ENCODE data around the gene EI24. TPM values are rescaled to one million over a fixed set of nuclear protein-coding genes. Genes with fewer than 3 reads are reported as not detected.

EI24 gene
- total RNA-seq, 1 experiment from 2014 or later: 41.6 TPM

GRCh38 chr11:125586623-125587022 is 17.3 kb downstream of the EI24 start:
- Histone ChIP-seq H3K9ac (ENCODE audit: low read length) (no peak overlapping the region), H3K4me2 (ENCODE audit: low read depth, low read length, poor library complexity, severe bottlenecking) (no peak overlapping the region), H3K36me3 (ENCODE audit: insufficient read depth, low read length) (no peaks in the 10 kb centered on the region), H3K9me3 (ENCODE audit: low read length) (no peaks in the 10 kb centered on the region), H3K9me2 (replicated peaks; ENCODE audit: insufficient read depth, low read length) (no peaks in the 10 kb centered on the region), H3K4me1 (ENCODE audit: low read length) (peaks cover 16% of the 10 kb centered on the region), H4K20me1 (ENCODE audit: insufficient read depth, low read depth, low read length) (no peaks in the 10 kb centered on the region), H3K4me3 (ENCODE audit: low read length) (no peak overlapping the region), H3K27me3 (ENCODE audit: low read length) (no peaks in the 10 kb centered on the region), H2AFZ (ENCODE audit: low read length) (no peak overlapping the region), H3K79me2 (ENCODE audit: low read length) (peaks cover 2% of the 10 kb centered on the region; the same call in 1 of the 2 replicates), H3K27ac (ENCODE audit: low read length) (no peak overlapping the region)
- DNase-seq: no peak

GRCh38 chr11:125587480-125587879 is 18.2 kb downstream of the EI24 start:
- H3K9me2 ChIP-seq (replicated peaks; ENCODE audit: insufficient read depth, low read length): no peaks in the 10 kb centered on the region
- H3K79me2 ChIP-seq (ENCODE audit: low read length): peaks cover 4% of the 10 kb centered on the region; the same call in 1 of the 2 replicates
- H2AFZ ChIP-seq (ENCODE audit: low read length): no peak overlapping the region
- no peak overlapping the region for H3K27ac ChIP-seq (ENCODE audit: low read length)
- H3K9ac ChIP-seq (ENCODE audit: low read length): no peak overlapping the region
- no peaks in the 10 kb centered on the region for H3K36me3 ChIP-seq (ENCODE audit: insufficient read depth, low read length)
- no peak for DNase-seq
- H3K4me2 ChIP-seq (ENCODE audit: low read depth, low read length, poor library complexity, severe bottlenecking): no peak overlapping the region
- no peaks in the 10 kb centered on the region for H4K20me1 ChIP-seq (ENCODE audit: insufficient read depth, low read depth, low read length)
- no peaks in the 10 kb centered on the region for H3K9me3 ChIP-seq (ENCODE audit: low read length)
- no peaks in the 10 kb centered on the region for H3K27me3 ChIP-seq (ENCODE audit: low read length)
- H3K4me3 ChIP-seq (ENCODE audit: low read length): no peak overlapping the region
- peaks cover 16% of the 10 kb centered on the region for H3K4me1 ChIP-seq (ENCODE audit: low read length)

- peaks cover 16% of the 10 kb centered on the region for H3K4me1 ChIP-seq (ENCODE audit: low read length)
- H3K79me2 ChIP-seq (ENCODE audit: low read length): peaks cover 12% of the 10 kb centered on the region
- H4K20me1 ChIP-seq (ENCODE audit: insufficient read depth, low read depth, low read length): no peaks in the 10 kb centered on the region
- H3K4me3 ChIP-seq (ENCODE audit: low read length): no peak overlapping the region
- no peaks in the 10 kb centered on the region for H3K36me3 ChIP-seq (ENCODE audit: insufficient read depth, low read length)
- no peak for DNase-seq
- H3K9me2 ChIP-seq (replicated peaks; ENCODE audit: insufficient read depth, low read length): no peaks in the 10 kb centered on the region
- H3K27ac ChIP-seq (ENCODE audit: low read length): no peak overlapping the region
- no peak overlapping the region for H2AFZ ChIP-seq (ENCODE audit: low read length)
- H3K9me3 ChIP-seq (ENCODE audit: low read length): no peaks in the 10 kb centered on the region
- H3K4me2 ChIP-seq (ENCODE audit: low read depth, low read length, poor library complexity, severe bottlenecking): no peak overlapping the region
- H3K9ac ChIP-seq (ENCODE audit: low read length): no peak overlapping the region
- H3K27me3 ChIP-seq (ENCODE audit: low read length): no peaks in the 10 kb centered on the region
These were observed 19.2 kb downstream of the EI24 start for GRCh38 chr11:125588505-125588904.

- H3K9ac ChIP-seq (ENCODE audit: low read length): peak overlapping the region; percentile 87
- 0 out of 2 replicates have a peak overlapping the region, but pooled peaks have one; percentile 40 for H3K27ac ChIP-seq (ENCODE audit: low read length)
- no peaks in the 10 kb centered on the region for H3K27me3 ChIP-seq (ENCODE audit: low read length)
- H3K9me2 ChIP-seq (replicated peaks; ENCODE audit: insufficient read depth, low read length): no peaks in the 10 kb centered on the region
- peaks cover 31% of the 10 kb centered on the region for H3K4me1 ChIP-seq (ENCODE audit: low read length)
- peak overlapping the region; percentile 82 for H3K4me3 ChIP-seq (ENCODE audit: low read length)
- H4K20me1 ChIP-seq (ENCODE audit: insufficient read depth, low read depth, low read length): no peaks in the 10 kb centered on the region
- 0 out of 2 replicates have a peak overlapping the region, but pooled peaks have one; percentile 60 for H2AFZ ChIP-seq (ENCODE audit: low read length)
- peak; percentile 54 for DNase-seq
- no peaks in the 10 kb centered on the region for H3K9me3 ChIP-seq (ENCODE audit: low read length)
- peaks cover 6% of the 10 kb centered on the region; the same call in 1 of the 2 replicates for H3K36me3 ChIP-seq (ENCODE audit: insufficient read depth, low read length)
- H3K79me2 ChIP-seq (ENCODE audit: low read length): peaks cover 44% of the 10 kb centered on the region
- peak overlapping the region; percentile 84 for H3K4me2 ChIP-seq (ENCODE audit: low read depth, low read length, poor library complexity, severe bottlenecking)
These were observed 22.5 kb downstream of the EI24 start for GRCh38 chr11:125591649-125592304.

GRCh38 chr11:125592305-125593113 is 23.2 kb downstream of the EI24 start, which contains the start of gene STT3A:
STT3A (plus strand) TSS chr11:125592852; CDS start chr11:125595916, 3,064 bp downstream.
- Histone ChIP-seq H3K9me3 (ENCODE audit: low read length) (no peaks in the 10 kb centered on the region), H3K27me3 (ENCODE audit: low read length) (no peaks in the 10 kb centered on the region), H3K9me2 (replicated peaks; ENCODE audit: insufficient read depth, low read length) (no peaks in the 10 kb centered on the region), H3K36me3 (ENCODE audit: insufficient read depth, low read length) (peaks cover 6% of the 10 kb centered on the region; the same call in 1 of the 2 replicates), H2AFZ (ENCODE audit: low read length) (0 out of 2 replicates have a peak within 1 kb of the TSS, but pooled peaks have one; percentile 60), H3K27ac (ENCODE audit: low read length) (peak within 1 kb of the TSS; percentile 40; the same call in 1 of the 2 replicates), H3K4me3 (ENCODE audit: low read length) (peak within 1 kb of the TSS; percentile 87), H4K20me1 (ENCODE audit: insufficient read depth, low read depth, low read length) (no peaks in the 10 kb centered on the region), H3K9ac (ENCODE audit: low read length) (peak within 1 kb of the TSS; percentile 88), H3K4me2 (ENCODE audit: low read depth, low read length, poor library complexity, severe bottlenecking) (peak within 1 kb of the TSS; percentile 84), H3K79me2 (ENCODE audit: low read length) (peaks cover 49% of the 10 kb centered on the region), H3K4me1 (ENCODE audit: low read length) (peaks cover 31% of the 10 kb centered on the region)
- DNase-seq: peak; percentile 97

- Histone ChIP-seq H4K20me1 (ENCODE audit: insufficient read depth, low read depth, low read length) (no peaks in the 10 kb centered on the region), H3K36me3 (ENCODE audit: insufficient read depth, low read length) (peaks cover 6% of the 10 kb centered on the region; the same call in 1 of the 2 replicates), H3K4me2 (ENCODE audit: low read depth, low read length, poor library complexity, severe bottlenecking) (peak overlapping the region; percentile 68), H3K79me2 (ENCODE audit: low read length) (peaks cover 51% of the 10 kb centered on the region), H2AFZ (ENCODE audit: low read length) (no peak overlapping the region), H3K4me1 (ENCODE audit: low read length) (peaks cover 27% of the 10 kb centered on the region), H3K4me3 (ENCODE audit: low read length) (peak overlapping the region; percentile 87), H3K9ac (ENCODE audit: low read length) (peak overlapping the region; percentile 88), H3K27me3 (ENCODE audit: low read length) (no peaks in the 10 kb centered on the region), H3K9me3 (ENCODE audit: low read length) (no peaks in the 10 kb centered on the region), H3K9me2 (replicated peaks; ENCODE audit: insufficient read depth, low read length) (no peaks in the 10 kb centered on the region), H3K27ac (ENCODE audit: low read length) (peak overlapping the region; percentile 36; the same call in 1 of the 2 replicates)
- DNase-seq: no peak
These were observed 24.0 kb downstream of the EI24 start for GRCh38 chr11:125593114-125593820.

- H3K36me3 ChIP-seq (ENCODE audit: insufficient read depth, low read length): peaks cover 6% of the 10 kb centered on the region
- H3K9me2 ChIP-seq (replicated peaks; ENCODE audit: insufficient read depth, low read length): no peaks in the 10 kb centered on the region
- no peak for DNase-seq
- no peak overlapping the region for H3K4me2 ChIP-seq (ENCODE audit: low read depth, low read length, poor library complexity, severe bottlenecking)
- no peaks in the 10 kb centered on the region for H3K27me3 ChIP-seq (ENCODE audit: low read length)
- 0 out of 2 replicates have a peak overlapping the region, but pooled peaks have one; percentile 30 for H3K4me3 ChIP-seq (ENCODE audit: low read length)
- no peaks in the 10 kb centered on the region for H4K20me1 ChIP-seq (ENCODE audit: insufficient read depth, low read depth, low read length)
- H3K9me3 ChIP-seq (ENCODE audit: low read length): no peaks in the 10 kb centered on the region
- peaks cover 20% of the 10 kb centered on the region for H3K4me1 ChIP-seq (ENCODE audit: low read length)
- no peak overlapping the region for H2AFZ ChIP-seq (ENCODE audit: low read length)
- peak overlapping the region; percentile 24; the same call in 1 of the 2 replicates for H3K9ac ChIP-seq (ENCODE audit: low read length)
- peaks cover 51% of the 10 kb centered on the region for H3K79me2 ChIP-seq (ENCODE audit: low read length)
- H3K27ac ChIP-seq (ENCODE audit: low read length): no peak overlapping the region
These were observed 25.7 kb downstream of the EI24 start for GRCh38 chr11:125594958-125595357.

Measured in Karpas-422 (cell line).